ENCODE results near the gene EID1.
"Not testable (repeated sequence)": the region's sequence is repeated elsewhere in the genome, so short reads cannot be mapped to it uniquely, and the experiment has no call there.

Gene EID1

DNA sequence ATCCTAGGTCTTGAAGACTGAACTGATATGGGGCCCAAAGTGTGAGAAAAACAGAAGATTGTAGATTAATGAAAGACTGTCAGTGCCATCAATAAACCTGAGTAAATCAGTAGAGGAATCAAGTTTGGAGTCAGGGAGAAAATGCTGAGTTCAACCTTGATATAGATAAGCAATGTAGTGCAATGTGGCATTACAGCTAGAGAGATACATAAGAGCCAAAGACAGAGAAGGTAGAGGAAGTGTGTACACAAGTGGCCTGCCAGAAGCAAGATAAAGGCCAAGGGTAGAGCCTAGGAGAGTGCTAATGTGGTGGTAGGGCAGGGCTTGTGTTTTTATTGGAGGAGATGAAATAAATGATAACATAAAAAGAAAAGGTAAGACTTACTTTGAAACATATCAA lies 26.0 kb upstream of the EID1 start:
- peaks cover 0 to 12% (median 9%) of the 10 kb centered on the region in 5 donors for H3K4me1 ChIP-seq (ENCODE audit: control insufficient read depth in 5 of 5, insufficient read depth in 5 of 5, low read length in 5 of 5)
- no peaks in the 10 kb centered on the region for H3K27me3 ChIP-seq (ENCODE audit: control insufficient read depth in 5 of 5, insufficient read depth in 4 of 5, low read length in 5 of 5)
- H3K27ac ChIP-seq (ENCODE audit: low read depth, low read length) = no peak overlapping the region
- H3K4me3 ChIP-seq (ENCODE audit: low read depth in 1 of 5, low read length in 5 of 5) = no peak overlapping the region
- H3K36me3 ChIP-seq (ENCODE audit: control insufficient read depth in 5 of 5, insufficient read depth in 5 of 5, low read length in 5 of 5) = no peaks in the 10 kb centered on the region
- H3K9me3 ChIP-seq (ENCODE audit: control insufficient read depth in 5 of 5, low read length in 5 of 5) = no peaks in the 10 kb centered on the region
- H3K9ac ChIP-seq (ENCODE audit: low read length in 5 of 5) = no peak overlapping the region

DNA sequence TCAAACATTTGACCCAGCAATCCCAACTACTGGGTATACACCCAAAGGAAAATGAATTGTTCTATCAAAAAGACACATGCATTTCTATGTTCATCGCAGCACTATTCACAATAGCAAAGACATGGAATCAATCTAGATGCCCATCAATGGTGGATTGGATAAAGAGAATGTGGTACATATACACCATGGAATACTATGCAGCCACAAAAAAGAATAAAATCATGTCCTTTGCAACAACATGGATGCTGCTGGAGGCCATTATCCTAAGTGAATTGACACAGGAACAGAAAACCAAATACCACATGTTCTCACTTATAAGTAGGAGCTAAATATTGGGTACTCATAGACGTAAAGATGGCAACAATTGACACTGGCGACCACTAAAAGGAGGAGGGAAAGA lies 23.5 kb upstream of the EID1 start:
- H3K36me3 ChIP-seq (ENCODE audit: control insufficient read depth in 5 of 5, insufficient read depth in 5 of 5, low read length in 5 of 5); H3K4me3 ChIP-seq (ENCODE audit: low read depth in 1 of 5, low read length in 5 of 5); H3K27ac ChIP-seq (ENCODE audit: low read depth, low read length); H3K27me3 ChIP-seq (ENCODE audit: control insufficient read depth in 5 of 5, insufficient read depth in 4 of 5, low read length in 5 of 5); H3K9ac ChIP-seq (ENCODE audit: low read length in 5 of 5); H3K9me3 ChIP-seq (ENCODE audit: control insufficient read depth in 5 of 5, low read length in 5 of 5): not testable (repeated sequence)
- peaks cover 0 to 12% (median 9%) of the 10 kb centered on the region in 5 donors for H3K4me1 ChIP-seq (ENCODE audit: control insufficient read depth in 5 of 5, insufficient read depth in 5 of 5, low read length in 5 of 5)

DNA sequence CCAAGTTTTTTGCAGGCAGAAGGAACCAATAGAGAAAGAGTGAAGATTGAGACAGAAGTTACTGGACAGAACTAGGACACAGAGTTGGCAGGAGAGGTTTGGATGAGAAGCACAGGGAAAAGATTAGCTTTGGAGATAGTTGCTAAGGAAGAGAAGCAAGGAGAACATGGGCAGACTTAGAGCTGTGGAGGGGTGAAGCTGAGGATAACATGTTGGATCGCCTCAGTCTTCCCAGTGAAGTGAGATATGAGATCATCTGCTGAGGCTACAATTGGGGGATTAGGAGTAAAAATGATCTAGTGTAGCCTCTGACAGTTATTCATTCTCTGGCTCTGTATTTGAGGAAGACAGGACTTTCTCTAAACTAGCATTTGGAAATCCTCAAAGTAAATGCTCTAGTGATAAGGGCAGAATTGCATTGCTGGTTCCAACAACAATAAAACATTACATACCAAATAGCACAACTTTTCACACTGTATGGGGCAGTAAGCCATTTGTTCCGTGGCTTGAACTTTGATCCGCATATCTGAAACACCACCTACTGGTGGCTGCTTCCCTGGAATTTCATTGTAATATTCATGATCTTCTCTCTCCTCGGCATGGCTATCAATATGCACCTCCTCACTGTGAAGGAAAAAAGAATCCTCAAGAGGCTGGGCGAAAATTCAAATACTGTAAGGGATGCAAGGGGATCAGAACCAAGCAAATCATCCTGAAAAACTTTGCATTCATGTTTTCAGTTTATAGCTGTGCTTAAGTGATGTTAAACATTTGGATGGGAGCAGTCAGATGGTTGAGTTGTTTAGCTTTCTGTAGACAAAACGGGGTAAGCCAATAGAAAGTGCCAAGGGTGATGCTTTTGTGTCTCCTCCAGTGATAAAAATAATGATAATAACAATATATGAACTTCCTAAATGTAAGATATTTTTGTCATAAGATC lies 22.2 kb upstream of the EID1 start:
- Histone ChIP-seq H3K4me1 (ENCODE audit: control insufficient read depth in 5 of 5, insufficient read depth in 5 of 5, low read length in 5 of 5) (peaks cover 0 to 12% (median 9%) of the 10 kb centered on the region in 5 donors), H3K4me3 (ENCODE audit: low read depth in 1 of 5, low read length in 5 of 5) (no peak overlapping the region), H3K27ac (ENCODE audit: low read depth, low read length) (no peak overlapping the region), H3K36me3 (ENCODE audit: control insufficient read depth in 5 of 5, insufficient read depth in 5 of 5, low read length in 5 of 5) (no peaks in the 10 kb centered on the region), H3K9me3 (ENCODE audit: control insufficient read depth in 5 of 5, low read length in 5 of 5) (no peaks in the 10 kb centered on the region), H3K27me3 (ENCODE audit: control insufficient read depth in 5 of 5, insufficient read depth in 4 of 5, low read length in 5 of 5) (no peaks in the 10 kb centered on the region), H3K9ac (ENCODE audit: low read length in 5 of 5) (no peak overlapping the region)

DNA sequence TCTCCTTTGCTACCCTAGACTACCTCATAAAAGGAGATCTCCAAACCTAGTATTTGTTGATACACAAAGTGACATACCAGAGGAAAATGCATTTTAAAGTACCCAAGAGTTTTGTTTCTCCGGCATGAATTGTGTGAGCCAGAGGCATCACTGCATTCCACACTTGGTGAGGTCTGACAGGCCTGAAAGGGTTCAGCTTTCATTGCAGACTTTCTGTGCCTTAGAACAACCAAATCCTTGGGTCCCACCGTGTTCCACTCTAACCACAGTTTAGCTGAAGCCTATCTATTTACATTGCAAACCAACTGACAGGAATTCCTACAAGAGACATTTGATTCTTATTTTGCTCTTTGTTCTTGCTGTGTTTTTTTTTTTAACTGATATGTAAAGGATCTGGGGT lies 21.0 kb upstream of the EID1 start:
- Histone ChIP-seq H3K36me3 (ENCODE audit: control insufficient read depth in 5 of 5, insufficient read depth in 5 of 5, low read length in 5 of 5) (no peaks in the 10 kb centered on the region), H3K27me3 (ENCODE audit: control insufficient read depth in 5 of 5, insufficient read depth in 4 of 5, low read length in 5 of 5) (no peaks in the 10 kb centered on the region), H3K27ac (ENCODE audit: low read depth, low read length) (no peak overlapping the region), H3K9me3 (ENCODE audit: control insufficient read depth in 5 of 5, low read length in 5 of 5) (no peaks in the 10 kb centered on the region), H3K9ac (ENCODE audit: low read length in 5 of 5) (no peak overlapping the region), H3K4me3 (ENCODE audit: low read depth in 1 of 5, low read length in 5 of 5) (no peak overlapping the region), H3K4me1 (ENCODE audit: control insufficient read depth in 5 of 5, insufficient read depth in 5 of 5, low read length in 5 of 5) (peaks cover 0 to 12% (median 9%) of the 10 kb centered on the region in 5 donors)

DNA sequence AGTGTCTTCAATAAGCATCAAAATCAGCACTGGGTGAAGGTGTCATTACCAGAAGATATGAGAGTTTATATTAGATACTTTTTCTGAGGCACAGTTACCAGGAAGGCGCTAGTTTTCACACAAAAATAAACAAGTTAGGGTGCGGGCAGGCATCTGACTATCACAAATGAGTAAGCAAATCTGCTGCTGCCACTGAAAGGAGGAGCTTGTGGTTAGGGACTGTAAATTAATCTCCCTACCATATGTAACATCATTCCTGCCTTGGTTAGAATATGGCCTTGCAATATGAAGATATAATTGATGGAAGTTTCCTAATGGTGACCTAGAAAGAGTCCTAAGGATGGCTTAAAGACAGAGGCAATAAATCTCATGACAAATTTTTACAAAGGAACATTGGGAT lies 19.5 kb upstream of the EID1 start:
- H3K4me1 ChIP-seq (ENCODE audit: control insufficient read depth in 5 of 5, insufficient read depth in 5 of 5, low read length in 5 of 5) = peaks cover 0 to 12% (median 9%) of the 10 kb centered on the region in 5 donors
- no peak overlapping the region for H3K27ac ChIP-seq (ENCODE audit: low read depth, low read length)
- H3K36me3 ChIP-seq (ENCODE audit: control insufficient read depth in 5 of 5, insufficient read depth in 5 of 5, low read length in 5 of 5) = no peaks in the 10 kb centered on the region

DNA sequence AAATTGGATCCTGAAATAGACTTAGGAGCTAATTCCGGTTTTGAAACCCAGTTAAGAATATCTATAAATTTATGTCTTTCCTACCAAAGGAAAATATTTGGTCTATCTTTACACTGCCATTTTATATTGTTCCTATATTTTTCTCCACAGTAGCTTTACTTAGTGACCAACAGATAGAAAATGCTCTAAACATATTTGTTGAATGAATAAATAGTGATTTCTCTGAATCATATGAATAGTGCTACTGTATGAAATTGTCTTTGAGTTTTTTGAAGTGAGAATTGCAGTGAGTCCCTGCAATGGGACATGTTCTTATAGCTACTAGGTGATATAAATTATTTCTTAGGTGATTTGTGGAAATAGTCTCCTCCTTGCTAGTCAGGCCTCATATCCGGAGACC lies 18.5 kb upstream of the EID1 start:
- Histone ChIP-seq H3K4me3 (ENCODE audit: low read depth in 1 of 5, low read length in 5 of 5) (no peak overlapping the region), H3K4me1 (ENCODE audit: control insufficient read depth in 5 of 5, insufficient read depth in 5 of 5, low read length in 5 of 5) (peaks cover 0 to 12% (median 9%) of the 10 kb centered on the region in 5 donors), H3K27me3 (ENCODE audit: control insufficient read depth in 5 of 5, insufficient read depth in 4 of 5, low read length in 5 of 5) (no peaks in the 10 kb centered on the region), H3K9me3 (ENCODE audit: control insufficient read depth in 5 of 5, low read length in 5 of 5) (no peaks in the 10 kb centered on the region), H3K27ac (ENCODE audit: low read depth, low read length) (no peak overlapping the region), H3K36me3 (ENCODE audit: control insufficient read depth in 5 of 5, insufficient read depth in 5 of 5, low read length in 5 of 5) (no peaks in the 10 kb centered on the region), H3K9ac (ENCODE audit: low read length in 5 of 5) (no peak overlapping the region)

More for the DNA sequence above, 19.5 kb upstream of the EID1 start:
- Histone ChIP-seq H3K27me3 (ENCODE audit: control insufficient read depth in 5 of 5, insufficient read depth in 4 of 5, low read length in 5 of 5) (no peaks in the 10 kb centered on the region), H3K4me3 (ENCODE audit: low read depth in 1 of 5, low read length in 5 of 5) (no peak overlapping the region), H3K9ac (ENCODE audit: low read length in 5 of 5) (no peak overlapping the region), H3K9me3 (ENCODE audit: control insufficient read depth in 5 of 5, low read length in 5 of 5) (no peaks in the 10 kb centered on the region)

DNA sequence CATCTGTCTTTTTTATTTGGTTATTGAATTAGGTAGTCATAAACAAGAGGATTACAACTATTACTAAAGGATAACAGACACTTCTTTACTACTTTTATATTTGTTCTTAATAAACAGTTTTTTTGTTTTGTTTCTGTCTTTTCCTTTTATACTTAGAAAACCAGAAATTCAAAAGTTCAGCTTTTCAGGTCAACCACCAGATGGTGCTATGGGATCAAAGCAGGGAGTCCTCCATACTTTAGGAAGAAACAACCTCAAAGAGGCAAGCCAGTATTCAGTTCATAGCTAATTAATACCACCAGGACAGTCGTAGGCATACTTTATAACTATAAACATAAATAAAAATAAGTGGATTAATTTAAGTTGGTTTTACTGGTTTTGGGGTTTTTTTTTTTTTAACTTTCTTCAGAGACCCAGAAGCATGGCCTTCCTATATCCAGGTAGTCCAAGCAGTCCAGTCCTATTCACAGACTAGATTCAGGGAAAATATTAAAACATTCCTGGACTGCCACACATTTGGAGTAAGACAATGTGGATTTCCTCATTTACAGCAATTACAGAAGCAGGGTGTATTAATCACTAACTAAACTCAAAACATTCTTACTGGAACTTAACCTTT lies 16.0 kb upstream of the EID1 start:
- Histone ChIP-seq H3K4me1 (ENCODE audit: control insufficient read depth in 5 of 5, insufficient read depth in 5 of 5, low read length in 5 of 5) (no peaks in the 10 kb centered on the region), H3K27me3 (ENCODE audit: control insufficient read depth in 5 of 5, insufficient read depth in 4 of 5, low read length in 5 of 5) (no peaks in the 10 kb centered on the region), H3K36me3 (ENCODE audit: control insufficient read depth in 5 of 5, insufficient read depth in 5 of 5, low read length in 5 of 5) (no peaks in the 10 kb centered on the region), H3K4me3 (ENCODE audit: low read depth in 1 of 5, low read length in 5 of 5) (no peak overlapping the region), H3K9ac (ENCODE audit: low read length in 5 of 5) (no peak overlapping the region), H3K9me3 (ENCODE audit: control insufficient read depth in 5 of 5, low read length in 5 of 5) (no peaks in the 10 kb centered on the region), H3K27ac (ENCODE audit: low read depth, low read length) (no peak overlapping the region)

DNA sequence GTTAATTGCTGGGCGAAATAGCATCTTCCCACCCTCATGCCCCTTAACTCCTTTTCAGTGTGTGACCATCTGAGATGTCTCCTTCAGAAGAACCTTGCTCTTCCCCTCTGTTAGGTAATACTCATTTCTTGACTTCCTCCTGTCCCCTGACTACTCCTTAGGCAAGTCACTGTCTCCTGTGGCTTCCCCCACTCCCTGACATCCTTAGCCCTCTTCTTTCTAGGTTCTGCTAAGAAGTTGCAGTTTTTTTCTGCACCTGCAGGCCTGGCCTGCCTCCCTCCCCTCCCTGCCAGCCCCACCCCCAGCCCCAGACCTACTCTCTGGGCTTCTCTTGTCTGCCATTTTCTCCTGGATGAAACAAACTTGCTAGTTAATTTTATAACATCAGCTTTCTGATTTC lies 15.2 kb upstream of the EID1 start:
- Histone ChIP-seq H3K27ac (ENCODE audit: low read depth, low read length) (no peak overlapping the region), H3K9ac (ENCODE audit: low read length in 5 of 5) (no peak overlapping the region), H3K27me3 (ENCODE audit: control insufficient read depth in 5 of 5, insufficient read depth in 4 of 5, low read length in 5 of 5) (no peaks in the 10 kb centered on the region), H3K36me3 (ENCODE audit: control insufficient read depth in 5 of 5, insufficient read depth in 5 of 5, low read length in 5 of 5) (no peaks in the 10 kb centered on the region), H3K9me3 (ENCODE audit: control insufficient read depth in 5 of 5, low read length in 5 of 5) (no peaks in the 10 kb centered on the region), H3K4me1 (ENCODE audit: control insufficient read depth in 5 of 5, insufficient read depth in 5 of 5, low read length in 5 of 5) (peaks cover 0 to under 1% (median 0%) of the 10 kb centered on the region in 5 donors), H3K4me3 (ENCODE audit: low read depth in 1 of 5, low read length in 5 of 5) (no peak overlapping the region)

DNA sequence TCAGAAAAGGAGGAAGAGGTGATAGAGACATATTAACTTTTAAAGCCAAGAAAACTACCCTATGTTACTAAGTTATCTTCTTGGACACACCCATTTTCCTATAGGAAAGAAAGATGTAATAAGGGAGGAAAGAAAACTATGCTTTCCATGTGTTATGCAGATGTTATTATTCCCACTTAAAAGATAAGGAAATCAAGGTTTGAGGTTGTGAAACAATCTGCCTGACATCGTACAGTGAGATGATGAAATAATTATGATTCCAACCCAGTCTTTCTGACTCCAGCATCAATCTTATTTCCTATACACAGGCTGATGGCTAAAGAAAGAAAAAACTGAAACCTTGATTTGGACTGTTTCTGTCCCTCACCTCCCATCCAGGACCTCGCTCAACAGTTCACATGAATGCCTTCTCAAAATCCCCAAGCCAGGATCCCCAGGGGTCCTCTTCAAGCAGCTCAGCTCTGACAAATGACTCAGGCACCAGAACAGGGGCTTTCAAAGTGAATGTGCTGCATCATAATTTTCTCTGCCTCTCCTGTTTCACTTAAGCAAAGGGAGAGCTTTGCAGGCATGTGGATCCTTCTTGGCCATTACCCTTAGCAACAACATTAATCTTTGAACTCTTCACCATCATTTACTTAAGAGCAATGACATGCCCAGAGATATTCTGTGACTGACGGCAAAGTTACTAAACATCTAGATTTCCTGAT lies 12.4 kb upstream of the EID1 start:
- Histone ChIP-seq H3K27ac (ENCODE audit: low read depth, low read length) (no peak overlapping the region), H3K4me1 (ENCODE audit: control insufficient read depth in 5 of 5, insufficient read depth in 5 of 5, low read length in 5 of 5) (peaks cover 0 to 5% (median 0%) of the 10 kb centered on the region in 5 donors), H3K4me3 (ENCODE audit: low read depth in 1 of 5, low read length in 5 of 5) (no peak overlapping the region), H3K36me3 (ENCODE audit: control insufficient read depth in 5 of 5, insufficient read depth in 5 of 5, low read length in 5 of 5) (no peaks in the 10 kb centered on the region), H3K27me3 (ENCODE audit: control insufficient read depth in 5 of 5, insufficient read depth in 4 of 5, low read length in 5 of 5) (no peaks in the 10 kb centered on the region), H3K9me3 (ENCODE audit: control insufficient read depth in 5 of 5, low read length in 5 of 5) (no peaks in the 10 kb centered on the region), H3K9ac (ENCODE audit: low read length in 5 of 5) (no peak overlapping the region)

DNA sequence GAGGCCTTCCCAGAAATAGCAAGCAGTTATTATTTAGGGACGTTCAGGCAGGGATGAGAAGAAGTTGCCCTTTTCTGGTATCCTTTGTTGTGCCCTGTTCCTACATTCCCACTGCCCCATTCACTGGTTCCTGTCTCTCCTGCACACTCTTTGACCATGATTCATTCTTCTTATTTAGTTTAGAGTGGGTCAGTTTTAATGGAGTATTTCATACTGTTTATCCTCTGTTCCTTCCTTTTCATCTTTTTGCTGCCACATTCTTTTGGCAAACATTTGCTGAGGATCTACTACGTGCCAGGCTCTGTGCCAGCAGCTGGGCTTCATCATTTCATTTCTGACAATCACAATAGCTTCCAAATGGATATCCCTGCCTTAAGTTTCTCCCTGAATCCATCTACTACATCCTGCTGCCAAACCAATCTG lies 11.8 kb upstream of the EID1 start:
- H3K4me3 ChIP-seq (ENCODE audit: low read depth in 1 of 5, low read length in 5 of 5) = no peak overlapping the region
- H3K27ac ChIP-seq (ENCODE audit: low read depth, low read length) = no peak overlapping the region
- H3K9ac ChIP-seq (ENCODE audit: low read length in 5 of 5) = no peak overlapping the region
- peaks cover 0 to 1% (median 0%) of the 10 kb centered on the region in 5 donors for H3K27me3 ChIP-seq (ENCODE audit: control insufficient read depth in 5 of 5, insufficient read depth in 4 of 5, low read length in 5 of 5)
- no peaks in the 10 kb centered on the region for H3K36me3 ChIP-seq (ENCODE audit: control insufficient read depth in 5 of 5, insufficient read depth in 5 of 5, low read length in 5 of 5)
- peaks cover 0 to 5% (median 0%) of the 10 kb centered on the region in 5 donors for H3K4me1 ChIP-seq (ENCODE audit: control insufficient read depth in 5 of 5, insufficient read depth in 5 of 5, low read length in 5 of 5)
- H3K9me3 ChIP-seq (ENCODE audit: control insufficient read depth in 5 of 5, low read length in 5 of 5) = no peaks in the 10 kb centered on the region

Data from subcutaneous abdominal adipose tissue (tissue), 5 donors.